Muscle layer of duodenum (tissue), 2 donors: ENCODE results near the gene ARMC9.
"Not testable (repeated sequence)": the region's sequence is repeated elsewhere in the genome, so short reads cannot be mapped to it uniquely, and the experiment has no call there.

ENCODE experiments used
- H3K27ac ChIP-seq: one replicate; pipeline ENCODE4 v1.7.0; 2013; ENCODE audit warnings: mild to moderate bottlenecking, low read length
- H3K27me3 ChIP-seq: one replicate; pipeline ENCODE4 v1.7.0; 2013; ENCODE audit warnings: low read depth, mild to moderate bottlenecking, control low read depth, low read length
- H3K36me3 ChIP-seq, 2 donors: one replicate each; pipeline ENCODE4 v1.7.0; 2013; ENCODE audit warnings: low read length in 2 of 2, control low read depth in 1 of 2, mild to moderate bottlenecking in 1 of 2; ENCODE audit not compliant: insufficient read depth in 2 of 2, control insufficient read depth in 1 of 2
- H3K4me1 ChIP-seq, 2 donors: one replicate each; pipeline ENCODE4 v1.7.0; 2013; ENCODE audit warnings: low read length in 2 of 2, mild to moderate bottlenecking in 2 of 2, control low read depth in 1 of 2, moderate library complexity in 1 of 2; ENCODE audit not compliant: insufficient read depth in 2 of 2, control insufficient read depth in 1 of 2
- H3K4me3 ChIP-seq, 2 donors: one replicate each; pipeline ENCODE4 v1.7.0; 2013; ENCODE audit warnings: low read length in 2 of 2, low read depth in 1 of 2, mild to moderate bottlenecking in 1 of 2
- H3K9me3 ChIP-seq, 2 donors: one replicate each; pipeline ENCODE4 v1.7.0; 2013; ENCODE audit warnings: low read length in 2 of 2, control low read depth in 1 of 2, mild to moderate bottlenecking in 1 of 2; ENCODE audit not compliant: control insufficient read depth in 1 of 2
- donor health status: healthy.

ARMC9 gene

DNA sequence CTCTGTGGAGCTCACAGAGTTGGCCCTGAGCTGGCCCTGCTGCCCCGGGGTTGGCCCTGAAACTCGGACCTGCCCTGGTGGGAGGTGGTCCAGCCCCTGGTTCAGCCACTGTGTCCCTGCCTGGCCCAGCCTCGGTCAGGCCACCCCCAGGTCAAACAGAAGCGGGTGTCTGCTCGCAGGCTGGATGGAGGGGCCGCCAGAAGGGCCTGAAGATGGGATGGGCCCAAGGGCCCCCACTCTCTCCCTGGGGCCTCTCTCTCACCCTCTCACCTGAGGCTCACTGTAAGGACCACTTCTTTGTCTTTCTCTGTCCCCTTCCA is 172.0 kb downstream of the ARMC9 start:
- Histone ChIP-seq H3K4me3 (no peak overlapping the region), H3K9me3 (no peaks in the 10 kb centered on the region), H3K27me3 (no peaks in the 10 kb centered on the region), H3K36me3 (no peaks in the 10 kb centered on the region), H3K4me1 (no peaks in the 10 kb centered on the region), H3K27ac (no peak overlapping the region)

DNA sequence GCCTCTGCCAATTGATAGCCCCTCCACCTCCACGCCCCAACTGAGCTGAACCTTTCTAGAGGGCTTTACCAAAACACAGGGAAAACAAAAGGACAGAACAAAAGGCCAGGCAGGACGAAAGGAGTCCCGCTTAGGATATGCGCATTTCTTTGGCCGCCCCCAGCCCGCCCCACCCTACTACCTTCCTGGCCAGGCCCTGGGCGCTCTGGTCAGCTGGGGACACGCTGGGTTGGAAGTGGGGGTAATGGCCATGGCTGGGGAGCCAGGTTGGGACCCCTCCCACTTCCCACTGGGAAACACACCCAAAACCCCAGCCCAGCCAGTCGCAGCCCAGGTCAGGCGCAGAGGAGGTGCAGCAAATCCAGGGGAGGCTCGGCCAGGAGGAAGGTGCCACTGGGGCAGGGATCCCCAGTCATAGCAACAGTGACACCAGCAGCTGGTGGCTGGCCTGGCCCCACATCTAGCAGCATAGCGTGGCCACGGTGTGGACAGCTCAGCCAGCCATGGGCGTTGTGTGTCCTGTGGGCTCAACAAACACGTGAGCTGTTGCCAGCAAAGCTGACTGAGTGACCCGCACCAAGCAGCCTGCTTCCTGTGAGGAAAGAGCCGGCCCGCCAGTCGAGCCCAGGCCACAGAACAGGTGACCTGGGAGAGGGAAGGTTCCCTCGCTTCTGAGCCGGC is 172.5 kb downstream of the ARMC9 start:
- Histone ChIP-seq H3K4me3 (no peak overlapping the region), H3K9me3 (no peaks in the 10 kb centered on the region), H3K4me1 (no peaks in the 10 kb centered on the region), H3K36me3 (no peaks in the 10 kb centered on the region), H3K27ac (no peak overlapping the region), H3K27me3 (no peaks in the 10 kb centered on the region)

DNA sequence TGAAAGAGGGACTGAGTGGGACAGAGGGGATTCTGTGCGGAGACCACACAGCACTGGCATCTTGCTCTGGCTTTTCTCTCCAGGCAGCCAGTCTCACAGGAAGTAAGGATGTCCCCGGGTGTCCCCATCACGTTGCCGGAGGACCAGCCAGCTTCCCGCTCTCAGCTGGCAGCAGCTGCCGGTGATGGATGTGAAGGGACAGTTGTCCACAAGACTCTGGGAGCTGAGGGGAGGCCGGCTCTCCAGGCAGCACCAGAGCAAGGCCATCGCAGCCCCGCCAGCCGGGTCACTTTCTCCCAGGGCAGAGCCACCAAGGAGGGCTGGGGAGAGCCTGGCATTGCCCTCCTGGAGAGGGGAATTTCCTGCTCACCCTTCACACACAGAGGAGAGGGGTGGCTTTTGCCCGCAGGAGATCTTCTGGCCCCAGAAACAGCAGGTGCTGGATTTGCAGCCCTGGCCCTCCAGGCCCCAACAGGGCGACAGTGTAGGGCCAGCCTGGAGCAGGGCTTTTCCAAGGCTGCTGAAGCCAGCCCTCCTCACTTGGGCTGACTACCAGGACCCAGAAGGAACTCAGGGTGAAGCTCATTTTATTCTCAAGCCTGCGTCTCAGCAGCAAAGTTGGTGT is 173.1 kb downstream of the ARMC9 start:
- Histone ChIP-seq H3K4me3 (no peak overlapping the region), H3K27ac (no peak overlapping the region), H3K9me3 (no peaks in the 10 kb centered on the region), H3K4me1 (no peaks in the 10 kb centered on the region), H3K36me3 (no peaks in the 10 kb centered on the region), H3K27me3 (no peaks in the 10 kb centered on the region)

DNA sequence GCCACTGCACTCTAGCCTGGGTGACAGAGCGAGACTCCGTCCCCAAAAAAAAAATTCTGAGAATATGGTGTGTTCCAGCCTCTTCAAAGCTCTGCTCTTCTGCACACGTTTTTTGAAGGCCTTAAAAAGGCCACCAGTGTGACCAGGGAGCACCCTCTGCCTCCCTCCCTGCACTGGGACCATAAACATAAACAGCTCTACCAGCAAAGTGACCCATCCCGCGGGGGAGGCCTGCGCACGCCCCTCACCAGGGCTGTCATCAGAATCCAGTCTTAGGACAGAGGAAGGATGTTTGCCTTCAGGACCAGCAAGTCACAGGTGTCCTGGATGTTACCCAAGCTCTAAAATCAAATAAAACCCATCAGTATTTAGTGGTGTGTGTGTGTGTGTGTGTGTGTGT is 173.9 kb downstream of the ARMC9 start:
- H3K27me3 ChIP-seq: no peaks in the 10 kb centered on the region
- H3K4me3 ChIP-seq: no peak overlapping the region
- no peak overlapping the region for H3K27ac ChIP-seq
- H3K36me3 ChIP-seq: no peaks in the 10 kb centered on the region
- H3K9me3 ChIP-seq: no peaks in the 10 kb centered on the region
- H3K4me1 ChIP-seq: no peaks in the 10 kb centered on the region

DNA sequence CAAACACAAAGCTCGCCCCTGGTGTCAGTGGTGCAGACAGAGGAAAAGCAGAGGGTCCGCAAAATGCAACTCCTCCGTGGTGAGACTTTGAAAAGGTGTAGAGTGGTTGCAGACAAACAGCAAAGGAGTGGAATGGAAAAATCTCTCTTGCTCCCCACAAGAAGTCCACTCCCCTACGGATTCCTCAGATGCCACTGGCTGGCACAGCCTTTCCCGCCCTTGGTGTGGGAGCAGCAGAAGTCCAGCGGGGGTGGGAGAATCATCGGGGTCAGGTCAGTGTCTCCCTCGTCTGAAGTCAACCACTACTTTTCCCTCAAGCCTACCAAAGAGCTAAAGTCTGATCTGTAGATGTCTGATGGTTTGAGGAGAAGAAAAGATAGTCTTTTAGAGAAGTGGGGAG is 174.8 kb downstream of the ARMC9 start:
- Histone ChIP-seq H3K36me3 (no peaks in the 10 kb centered on the region), H3K4me3 (no peak overlapping the region), H3K4me1 (no peaks in the 10 kb centered on the region), H3K9me3 (no peaks in the 10 kb centered on the region), H3K27me3 (no peaks in the 10 kb centered on the region), H3K27ac (no peak overlapping the region)

DNA sequence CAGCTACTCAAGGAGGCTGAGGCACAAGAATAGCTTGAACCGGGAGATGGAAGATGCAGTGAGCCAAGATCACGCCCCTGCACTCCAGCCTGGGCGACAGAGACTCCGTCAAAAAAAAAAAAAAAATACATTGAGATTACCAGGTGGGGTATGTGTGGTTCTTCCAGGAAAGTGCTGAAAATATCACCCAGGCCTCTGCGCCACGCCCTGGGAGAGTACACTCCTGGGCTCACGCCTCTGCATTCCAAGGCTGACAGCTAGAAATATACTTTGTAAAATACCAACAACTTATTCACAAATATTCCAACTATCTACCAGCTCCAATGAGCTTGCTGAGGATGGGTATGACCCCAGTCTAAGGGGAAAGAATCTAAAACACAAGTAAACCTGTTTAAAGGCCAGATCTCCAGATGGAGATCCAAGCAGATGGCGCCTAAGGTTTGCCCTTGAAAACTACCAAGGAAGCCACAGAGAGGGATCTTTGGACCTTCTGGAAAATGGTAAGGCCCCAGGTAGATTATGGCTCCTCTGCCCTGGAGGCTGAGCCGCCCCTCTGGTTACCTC is 175.4 kb downstream of the ARMC9 start:
- H3K27me3 ChIP-seq: no peaks in the 10 kb centered on the region
- H3K36me3 ChIP-seq: no peaks in the 10 kb centered on the region
- H3K4me1 ChIP-seq: no peaks in the 10 kb centered on the region
- no peaks in the 10 kb centered on the region for H3K9me3 ChIP-seq
- no peak overlapping the region for H3K4me3 ChIP-seq
- H3K27ac ChIP-seq: no peak overlapping the region

DNA sequence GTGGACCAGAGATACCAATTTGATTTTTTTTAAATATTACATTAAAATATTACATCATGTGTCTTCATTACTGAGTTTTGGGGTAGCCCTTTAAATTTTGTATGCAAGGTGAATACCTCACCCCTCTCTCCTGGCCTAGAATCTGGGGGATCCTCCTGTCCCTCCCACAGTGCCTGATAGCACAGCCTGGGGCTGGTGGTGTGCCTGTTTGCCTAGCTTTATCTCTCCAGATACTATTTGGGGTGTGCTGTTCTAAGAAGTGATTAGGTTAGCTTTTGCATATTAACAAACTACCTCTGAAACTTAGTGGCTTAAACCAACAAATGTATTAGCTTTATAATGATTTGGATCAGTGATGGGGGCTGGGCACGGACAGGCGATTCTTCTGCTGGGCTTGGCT is 176.3 kb downstream of the ARMC9 start:
- Histone ChIP-seq H3K4me3 (no peak overlapping the region), H3K9me3 (no peaks in the 10 kb centered on the region), H3K4me1 (no peaks in the 10 kb centered on the region), H3K27me3 (no peaks in the 10 kb centered on the region), H3K27ac (no peak overlapping the region), H3K36me3 (no peaks in the 10 kb centered on the region)

DNA sequence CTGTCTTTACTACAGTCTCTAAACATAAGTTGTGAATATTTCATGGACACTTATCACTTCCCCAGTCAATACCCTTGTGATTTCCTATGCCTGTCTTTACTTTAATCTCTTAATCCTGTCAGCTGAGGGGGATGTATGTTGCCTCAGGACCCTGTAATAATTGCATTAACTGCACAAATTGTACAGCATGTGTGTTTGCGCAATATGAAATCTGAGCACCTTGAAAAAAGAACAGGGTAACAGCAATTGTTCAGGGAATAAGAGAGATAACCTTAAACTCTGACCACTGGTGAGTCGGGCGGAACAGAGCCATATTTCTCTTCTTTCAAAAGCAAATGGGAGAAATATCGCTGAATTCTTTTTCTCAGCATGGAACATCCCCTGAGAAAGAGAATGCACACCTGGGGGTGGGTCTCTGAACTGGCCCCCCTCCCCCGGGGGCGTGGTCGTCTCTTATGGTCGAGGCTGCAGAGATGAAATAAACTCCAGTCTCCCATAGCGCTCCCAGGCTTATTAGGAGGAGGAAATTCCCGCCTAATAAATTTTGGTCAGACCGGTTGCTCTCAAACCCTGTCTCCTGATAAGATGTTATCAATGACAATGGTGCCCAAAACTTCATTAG is 177.7 kb downstream of the ARMC9 start:
- not testable (repeated sequence) for H3K27me3 ChIP-seq, H3K27ac ChIP-seq

DNA sequence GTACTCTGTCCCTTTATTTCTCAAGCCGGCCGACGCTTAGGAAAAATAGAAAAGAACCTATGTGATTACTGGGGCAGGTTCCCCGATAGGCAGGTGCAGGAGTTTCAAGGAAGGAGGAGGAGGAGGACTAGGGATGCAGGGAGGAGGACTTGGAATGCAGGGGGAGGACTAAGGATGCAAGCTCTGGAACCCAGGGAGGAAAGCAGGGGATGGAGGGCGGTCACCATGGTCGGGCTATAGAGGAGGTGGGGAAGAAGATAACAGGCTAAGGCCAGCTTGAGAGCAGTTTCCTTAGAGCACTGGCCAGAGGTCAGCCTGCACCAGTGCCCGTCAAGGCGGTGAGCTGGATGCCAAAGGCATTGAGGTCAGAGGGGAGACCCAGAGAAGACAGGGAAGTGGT is 178.4 kb downstream of the ARMC9 start:
- Histone ChIP-seq H3K27me3 (no peaks in the 10 kb centered on the region), H3K36me3 (no peaks in the 10 kb centered on the region), H3K4me1 (no peaks in the 10 kb centered on the region), H3K27ac (no peak overlapping the region), H3K4me3 (no peak overlapping the region), H3K9me3 (no peaks in the 10 kb centered on the region)

More for the DNA sequence above, 177.7 kb downstream of the ARMC9 start:
- not testable (repeated sequence) for H3K9me3 ChIP-seq, H3K36me3 ChIP-seq, H3K4me3 ChIP-seq, H3K4me1 ChIP-seq

DNA sequence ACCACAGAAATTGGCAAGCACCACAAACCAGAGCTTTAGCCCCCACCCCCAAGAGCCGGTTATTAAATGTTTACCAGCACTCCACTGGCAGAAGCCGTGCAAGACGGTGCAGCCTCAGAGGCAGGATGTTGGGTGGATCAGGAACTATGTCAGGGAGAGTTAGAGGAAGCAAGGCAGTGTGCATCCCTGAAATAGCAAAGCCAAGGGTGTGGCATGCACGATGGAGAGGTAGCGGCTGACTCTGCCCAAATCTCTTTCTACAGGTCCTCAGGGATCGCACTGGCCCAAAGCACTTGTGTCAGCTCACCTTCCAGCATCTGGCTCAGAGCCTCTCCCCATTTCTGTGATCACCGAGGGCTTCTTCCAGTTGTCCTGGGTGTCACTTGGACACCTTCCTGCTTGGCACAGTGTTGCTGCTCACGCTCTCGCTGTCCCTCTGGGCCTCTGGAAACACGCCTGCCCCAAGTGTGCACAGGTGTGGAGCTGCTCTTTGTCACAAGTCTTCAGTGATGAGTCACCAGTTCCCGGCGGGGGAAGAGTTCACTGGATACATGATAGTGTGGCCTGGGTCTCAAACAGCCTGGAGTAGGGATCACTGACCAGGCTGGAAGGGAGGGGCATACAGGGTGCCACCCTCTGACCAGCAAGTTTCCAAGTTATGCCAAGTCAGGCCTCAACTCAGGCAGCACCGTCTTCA is 179.7 kb downstream of the ARMC9 start:
- Histone ChIP-seq H3K9me3 (no peaks in the 10 kb centered on the region), H3K27me3 (no peaks in the 10 kb centered on the region), H3K36me3 (no peaks in the 10 kb centered on the region), H3K4me3 (no peak overlapping the region), H3K4me1 (no peaks in the 10 kb centered on the region), H3K27ac (no peak overlapping the region)
